GM18858 (cell line): ENCODE measurements around the gene RETN.

Experiments
- ATAC-seq: cut with Tn5 transposase; IDR thresholded peaks from one replicate; pipeline ENCODE4 v1.9.1; 2021; ENCODE audit not compliant: unreplicated experiment

Gene RETN

GRCh38 chr19:7657131-7657751 lies 11.6 kb upstream of the RETN start:
- ATAC-seq, result no peak

GRCh38 chr19:7658219-7658686 lies 10.6 kb upstream of the RETN start:
- no peak for ATAC-seq

- no peak for ATAC-seq
Measured at GRCh38 chr19:7661744-7662538, 6.9 kb upstream of the RETN start.

- ATAC-seq, result no peak
Measured at GRCh38 chr19:7662657-7663056, 6.2 kb upstream of the RETN start.

GRCh38 chr19:7663706-7664105 lies 5.1 kb upstream of the RETN start:
- no peak for ATAC-seq

- ATAC-seq, result no peak
Measured at GRCh38 chr19:7665076-7665475, 3.8 kb upstream of the RETN start.

- ATAC-seq, result no peak
Measured at GRCh38 chr19:7669641-7670040, 792 bp downstream of the RETN start.

- no peak for ATAC-seq
Measured at GRCh38 chr19:7670150-7670783, 1.4 kb downstream of the RETN start.

GRCh38 chr19:7670790-7671189 lies 1.9 kb downstream of the RETN start:
- no peak for ATAC-seq

- no peak for ATAC-seq
Measured at GRCh38 chr19:7672522-7672921, 3.7 kb downstream of the RETN start.

GRCh38 chr19:7674010-7675005 lies 5.5 kb downstream of the RETN start:
- ATAC-seq, result no peak

- no peak for ATAC-seq
Measured at GRCh38 chr19:7676376-7676775, 7.5 kb downstream of the RETN start.

GRCh38 chr19:7676854-7677253 lies 8.0 kb downstream of the RETN start, which contains the start of gene MCEMP1:
Gene MCEMP1 (plus strand): TSS chr19:7677090. CDS start chr19:7677121, 31 bp downstream.
- no peak for ATAC-seq

GRCh38 chr19:7677669-7678311 lies 8.9 kb downstream of the RETN start:
- ATAC-seq, result no peak

GRCh38 chr19:7678971-7679751 lies 10.3 kb downstream of the RETN start:
- ATAC-seq, result peak; percentile 38

- ATAC-seq, result no peak
Measured at GRCh38 chr19:7679771-7680605, 11.1 kb downstream of the RETN start.

- no peak for ATAC-seq
Measured at GRCh38 chr19:7680606-7681339, 11.9 kb downstream of the RETN start, which contains the start of gene TRAPPC5. Gene TRAPPC5 (plus strand): TSS chr19:7680833. CDS start chr19:7682254, 1,421 bp downstream.
